ENCODE measurements around the gene LHFPL2.
A peak's percentile ranks its signal among the peaks of the same experiment; 100 is the strongest.

The LHFPL2 gene

DNA sequence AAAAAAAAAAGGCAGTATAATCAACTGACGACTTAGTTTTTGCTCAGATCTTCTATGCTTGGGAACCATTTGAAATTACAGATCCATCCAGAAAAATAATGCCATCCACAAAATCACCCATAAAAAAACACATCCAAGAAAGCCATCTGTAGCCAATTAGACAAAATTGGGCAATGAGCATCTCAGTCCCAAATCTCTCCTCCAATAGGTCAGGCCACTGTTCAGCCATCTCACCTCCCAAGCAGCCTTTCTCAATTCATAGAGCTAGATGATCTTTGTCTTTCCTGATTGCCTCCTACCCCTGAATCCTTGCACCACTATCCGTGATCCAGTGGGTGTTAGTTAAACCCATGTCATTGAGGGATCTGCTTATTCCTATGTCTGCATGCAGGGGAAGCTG lies 148.5 kb downstream of the LHFPL2 start:
- Histone ChIP-seq H3K4me3 (replicated peaks; ENCODE audit: insufficient read depth, low read length) (no peak overlapping the region), H3K27ac (replicated peaks) (no peak overlapping the region), H3K27me3 (ENCODE audit: insufficient read depth, poor library complexity, severe bottlenecking) (no peaks in the 10 kb centered on the region)
- TF ChIP-seq, protein P1, sequence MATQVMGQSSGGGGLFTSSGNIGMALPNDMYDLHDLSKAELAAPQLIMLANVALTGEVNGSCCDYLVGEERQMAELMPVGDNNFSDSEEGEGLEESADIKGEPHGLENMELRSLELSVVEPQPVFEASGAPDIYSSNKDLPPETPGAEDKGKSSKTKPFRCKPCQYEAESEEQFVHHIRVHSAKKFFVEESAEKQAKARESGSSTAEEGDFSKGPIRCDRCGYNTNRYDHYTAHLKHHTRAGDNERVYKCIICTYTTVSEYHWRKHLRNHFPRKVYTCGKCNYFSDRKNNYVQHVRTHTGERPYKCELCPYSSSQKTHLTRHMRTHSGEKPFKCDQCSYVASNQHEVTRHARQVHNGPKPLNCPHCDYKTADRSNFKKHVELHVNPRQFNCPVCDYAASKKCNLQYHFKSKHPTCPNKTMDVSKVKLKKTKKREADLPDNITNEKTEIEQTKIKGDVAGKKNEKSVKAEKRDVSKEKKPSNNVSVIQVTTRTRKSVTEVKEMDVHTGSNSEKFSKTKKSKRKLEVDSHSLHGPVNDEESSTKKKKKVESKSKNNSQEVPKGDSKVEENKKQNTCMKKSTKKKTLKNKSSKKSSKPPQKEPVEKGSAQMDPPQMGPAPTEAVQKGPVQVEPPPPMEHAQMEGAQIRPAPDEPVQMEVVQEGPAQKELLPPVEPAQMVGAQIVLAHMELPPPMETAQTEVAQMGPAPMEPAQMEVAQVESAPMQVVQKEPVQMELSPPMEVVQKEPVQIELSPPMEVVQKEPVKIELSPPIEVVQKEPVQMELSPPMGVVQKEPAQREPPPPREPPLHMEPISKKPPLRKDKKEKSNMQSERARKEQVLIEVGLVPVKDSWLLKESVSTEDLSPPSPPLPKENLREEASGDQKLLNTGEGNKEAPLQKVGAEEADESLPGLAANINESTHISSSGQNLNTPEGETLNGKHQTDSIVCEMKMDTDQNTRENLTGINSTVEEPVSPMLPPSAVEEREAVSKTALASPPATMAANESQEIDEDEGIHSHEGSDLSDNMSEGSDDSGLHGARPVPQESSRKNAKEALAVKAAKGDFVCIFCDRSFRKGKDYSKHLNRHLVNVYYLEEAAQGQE (IDR thresholded peaks at IDR 0.05; ENCODE audit: insufficient replicate concordance, low read depth) = no peak
- TF ChIP-seq POLR2AphosphoS5 (IDR thresholded peaks at IDR 0.05; ENCODE audit: low read depth) (no peak), GABPA (IDR thresholded peaks at IDR 0.05; ENCODE audit: low read depth) (no peak), SPI1 (IDR thresholded peaks at IDR 0.05; ENCODE audit: borderline replicate concordance, low read depth) (no peak)
- TF ChIP-seq, protein P2, sequence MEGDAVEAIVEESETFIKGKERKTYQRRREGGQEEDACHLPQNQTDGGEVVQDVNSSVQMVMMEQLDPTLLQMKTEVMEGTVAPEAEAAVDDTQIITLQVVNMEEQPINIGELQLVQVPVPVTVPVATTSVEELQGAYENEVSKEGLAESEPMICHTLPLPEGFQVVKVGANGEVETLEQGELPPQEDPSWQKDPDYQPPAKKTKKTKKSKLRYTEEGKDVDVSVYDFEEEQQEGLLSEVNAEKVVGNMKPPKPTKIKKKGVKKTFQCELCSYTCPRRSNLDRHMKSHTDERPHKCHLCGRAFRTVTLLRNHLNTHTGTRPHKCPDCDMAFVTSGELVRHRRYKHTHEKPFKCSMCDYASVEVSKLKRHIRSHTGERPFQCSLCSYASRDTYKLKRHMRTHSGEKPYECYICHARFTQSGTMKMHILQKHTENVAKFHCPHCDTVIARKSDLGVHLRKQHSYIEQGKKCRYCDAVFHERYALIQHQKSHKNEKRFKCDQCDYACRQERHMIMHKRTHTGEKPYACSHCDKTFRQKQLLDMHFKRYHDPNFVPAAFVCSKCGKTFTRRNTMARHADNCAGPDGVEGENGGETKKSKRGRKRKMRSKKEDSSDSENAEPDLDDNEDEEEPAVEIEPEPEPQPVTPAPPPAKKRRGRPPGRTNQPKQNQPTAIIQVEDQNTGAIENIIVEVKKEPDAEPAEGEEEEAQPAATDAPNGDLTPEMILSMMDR (IDR thresholded peaks at IDR 0.05; ENCODE audit: insufficient read depth, low read length) = no peak
- no peak for DNase-seq (ENCODE audit: low read depth in 1 of 2, low spot score in 1 of 2)

DNA sequence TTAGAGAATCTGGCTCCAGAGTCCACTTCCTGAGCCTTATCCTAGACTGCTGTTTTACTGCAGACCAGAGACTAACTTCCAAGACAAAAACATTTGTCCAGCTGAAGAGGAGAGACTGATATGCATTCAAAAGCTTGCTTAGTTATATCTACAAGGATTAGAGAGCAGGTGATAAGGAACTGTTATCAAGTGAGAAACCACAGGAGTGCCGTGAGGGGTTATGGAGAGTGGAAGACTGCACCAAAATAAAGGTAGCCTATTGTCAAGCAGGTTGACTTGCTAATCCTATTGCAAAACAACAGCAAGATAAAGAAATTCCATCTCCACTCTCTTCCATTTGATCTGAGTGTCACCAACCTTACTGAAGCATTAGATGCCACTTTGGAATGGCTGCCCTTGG lies 149.1 kb downstream of the LHFPL2 start:
- H3K27me3 ChIP-seq (ENCODE audit: insufficient read depth, poor library complexity, severe bottlenecking) = no peaks in the 10 kb centered on the region
- no peak overlapping the region for H3K27ac ChIP-seq (replicated peaks)
- no peak overlapping the region for H3K4me3 ChIP-seq (replicated peaks; ENCODE audit: insufficient read depth, low read length)
- TF ChIP-seq SPI1 (IDR thresholded peaks at IDR 0.05; ENCODE audit: borderline replicate concordance, low read depth) (no peak), GABPA (IDR thresholded peaks at IDR 0.05; ENCODE audit: low read depth) (no peak), POLR2AphosphoS5 (IDR thresholded peaks at IDR 0.05; ENCODE audit: low read depth) (no peak)
- TF ChIP-seq, protein P1 (IDR thresholded peaks at IDR 0.05; ENCODE audit: insufficient replicate concordance, low read depth) = no peak
- TF ChIP-seq, protein P2 (IDR thresholded peaks at IDR 0.05; ENCODE audit: insufficient read depth, low read length) = no peak
- DNase-seq (ENCODE audit: low read depth in 1 of 2, low spot score in 1 of 2) = no peak

DNA sequence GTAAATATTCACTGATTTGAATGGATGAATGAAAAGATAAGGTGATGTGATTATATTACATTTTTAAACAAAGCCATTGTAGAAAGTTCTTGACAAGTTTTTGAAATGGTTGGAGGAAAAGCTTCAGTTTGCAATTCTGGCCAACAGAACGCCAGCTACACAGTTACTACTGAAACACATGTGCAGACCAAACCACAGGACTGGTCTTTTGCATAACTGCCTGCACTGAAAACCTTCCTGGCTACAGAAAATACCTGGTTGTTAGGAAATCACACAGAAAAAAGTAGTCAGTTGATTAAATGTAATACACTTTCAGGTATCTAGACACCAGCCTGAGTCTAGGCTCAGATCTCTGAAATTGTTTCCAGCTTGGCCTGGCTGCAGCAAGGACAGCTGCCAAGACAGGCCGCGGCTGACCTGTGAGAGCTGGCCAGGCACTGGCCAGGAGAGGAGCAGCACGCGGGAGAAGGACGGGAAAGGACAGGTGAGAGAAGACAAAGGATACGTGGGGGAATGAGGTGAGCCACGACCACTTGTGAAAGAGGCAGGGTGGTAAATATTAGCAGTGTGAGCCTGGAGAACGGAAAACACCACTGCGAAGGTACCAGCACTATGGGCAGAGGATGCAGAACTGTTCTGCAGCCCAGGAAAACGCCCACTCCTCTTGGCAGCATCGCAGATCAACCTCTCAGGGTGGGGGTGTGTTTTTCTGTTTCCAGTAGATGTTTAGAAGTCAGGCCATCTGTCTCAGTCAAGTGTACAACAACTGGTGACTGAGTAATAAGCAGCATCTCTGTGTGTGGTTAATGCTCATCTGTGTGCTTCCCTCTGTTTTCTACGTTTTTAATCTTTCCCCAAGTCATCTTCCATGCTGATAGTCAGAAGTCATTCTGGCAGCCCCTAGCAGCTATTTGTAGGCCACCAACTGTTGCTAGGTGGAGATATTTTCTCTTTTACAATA lies 150.7 kb downstream of the LHFPL2 start:
- Histone ChIP-seq H3K27me3 (ENCODE audit: insufficient read depth, poor library complexity, severe bottlenecking) (no peaks in the 10 kb centered on the region), H3K27ac (replicated peaks) (peak overlapping the region; percentile 28; the same call in 1 of the 2 replicates), H3K4me3 (replicated peaks; ENCODE audit: insufficient read depth, low read length) (no peak overlapping the region)
- TF ChIP-seq, protein P1 (IDR thresholded peaks at IDR 0.05; ENCODE audit: insufficient replicate concordance, low read depth) = no peak
- TF ChIP-seq GABPA (IDR thresholded peaks at IDR 0.05; ENCODE audit: low read depth) (no peak), POLR2AphosphoS5 (IDR thresholded peaks at IDR 0.05; ENCODE audit: low read depth) (no peak), SPI1 (IDR thresholded peaks at IDR 0.05; ENCODE audit: borderline replicate concordance, low read depth) (no peak)
- TF ChIP-seq, protein P2 (IDR thresholded peaks at IDR 0.05; ENCODE audit: insufficient read depth, low read length) = no peak
- no peak for DNase-seq (ENCODE audit: low read depth in 1 of 2, low spot score in 1 of 2)
